HEK293T (cell line): ENCODE data around the gene CTBP1.

Source experiments
- BHLHE40 ChIP-seq: fragments of 450-650 bp; IDR thresholded peaks from 2 replicates; pipeline ENCODE4 v1.6.1; 2016; ENCODE audit warnings: mild to moderate bottlenecking, moderate library complexity, borderline replicate concordance
- ELF4 ChIP-seq: fragments of 450-650 bp; IDR thresholded peaks from 2 replicates; pipeline ENCODE4 v1.6.1; 2017; ENCODE audit warnings: antibody characterized with exemption
- FOXA1 ChIP-seq: fragments of 450-650 bp; IDR thresholded peaks from 2 replicates; pipeline ENCODE4 v1.6.1; 2016; ENCODE audit warnings: mild to moderate bottlenecking
- NFRKB ChIP-seq: fragments of 450-650 bp; IDR thresholded peaks from 2 replicates; pipeline ENCODE4 v1.6.1; 2016; ENCODE audit warnings: mild to moderate bottlenecking, moderate library complexity
- SP1 ChIP-seq: fragments of 450-650 bp; IDR thresholded peaks from 2 replicates; pipeline ENCODE4 v1.6.1; 2017

- no peak for TF ChIP-seq NFRKB
- TF ChIP-seq SP1, result no peak
- no peak for TF ChIP-seq FOXA1
- TF ChIP-seq ELF4, result no peak
- no peak for TF ChIP-seq BHLHE40
Observed at GRCh38 chr4:1232661-1233621, 16.0 kb downstream of the CTBP1 start.
